Umbilical cord (tissue), 2 donors: ENCODE data around the gene EGLN3. TPM values are rescaled to one million over a fixed set of nuclear protein-coding genes. Genes with fewer than 3 reads are reported as not detected.
"Not testable (repeated sequence)": the region's sequence is repeated elsewhere in the genome, so short reads cannot be mapped to it uniquely, and the experiment has no call there.

ENCODE experiments used
- DNase-seq: peaks from one replicate; pipeline ENCODE4 v3.0.0-alpha.2; 2015; ENCODE audit warnings: low spot score
- total RNA-seq: library from RNA; depleted of rRNA; stranded (reverse); fragments of >200 nt; gene quantifications from one replicate; pipeline ENCODE4 v1.2.3, GENCODE V29; 2014; ENCODE audit warnings: low replicate concordance; ENCODE audit not compliant: insufficient read depth

EGLN3 gene
- total RNA-seq = 121 TPM

GRCh38 chr14:33950320-33951182 is at the start of gene EGLN3:
Gene EGLN3 (minus strand): TSS chr14:33951074. CDS start chr14:33950752, 322 bp downstream.
- DNase-seq = peak; percentile 90

- DNase-seq = no peak
Measured at GRCh38 chr14:34000396-34000795, 49.5 kb upstream of the EGLN3 start.

- peak; percentile 38 for DNase-seq
Measured at GRCh38 chr14:33999771-34000291, 49.0 kb upstream of the EGLN3 start.

GRCh38 chr14:33997611-33998010 is 46.7 kb upstream of the EGLN3 start:
- peak; percentile 23 for DNase-seq

GRCh38 chr14:33996462-33996861 is 45.6 kb upstream of the EGLN3 start:
- no peak for DNase-seq

- no peak for DNase-seq
Measured at GRCh38 chr14:33993246-33993645, 42.4 kb upstream of the EGLN3 start.

GRCh38 chr14:33992274-33993007 is 41.6 kb upstream of the EGLN3 start:
- no peak for DNase-seq

GRCh38 chr14:33990790-33991189 is 39.9 kb upstream of the EGLN3 start:
- DNase-seq = no peak

- no peak for DNase-seq
Measured at GRCh38 chr14:33987565-33988080, 36.7 kb upstream of the EGLN3 start.

- peak; percentile 57 for DNase-seq
Measured at GRCh38 chr14:33986804-33987203, 35.9 kb upstream of the EGLN3 start.

- no peak for DNase-seq
Measured at GRCh38 chr14:33985242-33985641, 34.4 kb upstream of the EGLN3 start.

GRCh38 chr14:33979613-33980276 is 28.9 kb upstream of the EGLN3 start:
- no peak for DNase-seq

- no peak for DNase-seq
Measured at GRCh38 chr14:33978892-33979612, 28.2 kb upstream of the EGLN3 start.

- no peak for DNase-seq
Measured at GRCh38 chr14:33972583-33973081, 21.8 kb upstream of the EGLN3 start.

- DNase-seq = not testable (repeated sequence)
Measured at GRCh38 chr14:33969846-33970245, 19.0 kb upstream of the EGLN3 start.

GRCh38 chr14:33968722-33969121 is 17.8 kb upstream of the EGLN3 start:
- DNase-seq = no peak

- DNase-seq = no peak
Measured at GRCh38 chr14:33967138-33967537, 16.3 kb upstream of the EGLN3 start.

- DNase-seq = no peak
Measured at GRCh38 chr14:33966276-33966675, 15.4 kb upstream of the EGLN3 start.

- DNase-seq = no peak
Measured at GRCh38 chr14:33964599-33965317, 13.9 kb upstream of the EGLN3 start.

GRCh38 chr14:33963892-33964291 is 13.0 kb upstream of the EGLN3 start:
- DNase-seq = no peak
